Osteocyte (in vitro differentiated cells): ENCODE results near the gene TTC7B. TPM values are rescaled to one million over a fixed set of nuclear protein-coding genes. Genes with fewer than 3 reads are reported as not detected.

ENCODE experiments used
- DNase-seq: peaks from one replicate; pipeline ENCODE4 v3.0.0; 2021; ENCODE audit warnings: mixed read lengths; ENCODE audit not compliant: unreplicated experiment; ENCODE audit errors: extremely low spot score
- H3K27ac Mint-ChIP-seq: one replicate; pipeline ENCODE4 v1.8.0; 2021; ENCODE audit warnings: mild to moderate bottlenecking, mixed read lengths; ENCODE audit not compliant: unreplicated experiment
- H3K27me3 Mint-ChIP-seq: one replicate; pipeline ENCODE4 v1.8.0; 2021; ENCODE audit warnings: mixed read lengths; ENCODE audit not compliant: unreplicated experiment
- H3K36me3 Mint-ChIP-seq: one replicate; pipeline ENCODE4 v1.8.0; 2021; ENCODE audit warnings: mixed read lengths; ENCODE audit not compliant: unreplicated experiment
- H3K4me1 Mint-ChIP-seq: one replicate; pipeline ENCODE4 v1.8.0; 2021; ENCODE audit warnings: mixed read lengths; ENCODE audit not compliant: unreplicated experiment
- H3K4me3 Mint-ChIP-seq: one replicate; pipeline ENCODE4 v1.8.0; 2021; ENCODE audit warnings: mild to moderate bottlenecking, moderate library complexity, mixed read lengths; ENCODE audit not compliant: unreplicated experiment
- H3K9me3 Mint-ChIP-seq: one replicate; pipeline ENCODE4 v1.8.0; 2021; ENCODE audit warnings: mixed read lengths; ENCODE audit not compliant: unreplicated experiment
- total RNA-seq: library from RNA; stranded (reverse); gene quantifications from 2 replicates; pipeline ENCODE4 v1.2.1, GENCODE V29; 2021
- TF ChIP-seq, protein P1 (sequence below): fragments of 200-600 bp; sonication (generic); IDR thresholded peaks from 2 replicates; pipeline ENCODE4 v1.5.0; 2021; ENCODE audit warnings: antibody characterized with exemption, mild to moderate bottlenecking, moderate library complexity

TTC7B gene
- total RNA-seq, 1 donor from 2014 or later, result 43.2 TPM

DNA sequence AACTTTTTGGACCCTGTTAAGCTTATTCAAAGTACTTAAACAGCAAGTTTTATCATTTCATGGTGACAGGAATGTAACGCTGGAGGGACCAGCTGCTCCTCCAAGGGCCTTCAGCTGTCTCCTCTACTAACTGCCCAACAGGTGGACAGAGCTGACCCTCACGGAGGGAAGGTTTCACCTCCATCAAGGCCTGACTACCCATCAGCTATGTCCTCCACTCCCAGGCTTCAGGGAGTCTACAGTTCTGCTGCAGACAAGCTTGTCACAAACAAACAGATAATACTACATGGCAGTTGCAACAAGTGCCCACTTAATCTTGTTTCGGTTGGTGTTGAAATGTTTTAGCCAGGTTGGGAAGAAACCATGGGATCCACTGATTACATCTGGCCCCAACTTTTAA lies 175.1 kb downstream of the TTC7B start:
- TF ChIP-seq, protein P1, sequence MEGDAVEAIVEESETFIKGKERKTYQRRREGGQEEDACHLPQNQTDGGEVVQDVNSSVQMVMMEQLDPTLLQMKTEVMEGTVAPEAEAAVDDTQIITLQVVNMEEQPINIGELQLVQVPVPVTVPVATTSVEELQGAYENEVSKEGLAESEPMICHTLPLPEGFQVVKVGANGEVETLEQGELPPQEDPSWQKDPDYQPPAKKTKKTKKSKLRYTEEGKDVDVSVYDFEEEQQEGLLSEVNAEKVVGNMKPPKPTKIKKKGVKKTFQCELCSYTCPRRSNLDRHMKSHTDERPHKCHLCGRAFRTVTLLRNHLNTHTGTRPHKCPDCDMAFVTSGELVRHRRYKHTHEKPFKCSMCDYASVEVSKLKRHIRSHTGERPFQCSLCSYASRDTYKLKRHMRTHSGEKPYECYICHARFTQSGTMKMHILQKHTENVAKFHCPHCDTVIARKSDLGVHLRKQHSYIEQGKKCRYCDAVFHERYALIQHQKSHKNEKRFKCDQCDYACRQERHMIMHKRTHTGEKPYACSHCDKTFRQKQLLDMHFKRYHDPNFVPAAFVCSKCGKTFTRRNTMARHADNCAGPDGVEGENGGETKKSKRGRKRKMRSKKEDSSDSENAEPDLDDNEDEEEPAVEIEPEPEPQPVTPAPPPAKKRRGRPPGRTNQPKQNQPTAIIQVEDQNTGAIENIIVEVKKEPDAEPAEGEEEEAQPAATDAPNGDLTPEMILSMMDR, result no peak
- H3K4me3 Mint-ChIP-seq, result peak overlapping the region; percentile 10
- peaks cover 13% of the 10 kb centered on the region for H3K36me3 Mint-ChIP-seq
- H3K27ac Mint-ChIP-seq, result peak overlapping the region; percentile 90
- no peaks in the 10 kb centered on the region for H3K27me3 Mint-ChIP-seq
- DNase-seq, result no peak
- peaks cover 45% of the 10 kb centered on the region for H3K4me1 Mint-ChIP-seq
- H3K9me3 Mint-ChIP-seq, result peaks cover 4% of the 10 kb centered on the region

DNA sequence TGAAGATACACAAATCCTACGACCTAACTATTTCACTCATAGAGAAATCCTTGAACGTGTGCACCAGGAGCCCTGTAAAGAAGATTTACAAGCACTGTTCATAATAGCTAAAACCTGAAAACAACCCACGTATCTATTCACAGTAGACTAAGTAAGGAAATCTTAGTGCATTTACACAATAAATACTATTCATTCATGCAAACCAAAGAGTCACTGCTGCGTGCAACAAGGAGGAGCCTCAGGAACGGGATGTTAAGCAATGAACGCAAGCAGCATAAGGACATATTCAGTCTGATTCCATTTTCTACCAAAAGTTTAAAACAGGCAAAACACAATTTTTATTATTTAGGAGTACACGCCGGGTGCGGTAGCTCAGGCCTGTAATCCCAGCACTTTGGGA lies 176.6 kb downstream of the TTC7B start:
- Mint-ChIP-seq H3K4me3 (no peak overlapping the region), H3K27me3 (no peaks in the 10 kb centered on the region), H3K4me1 (peaks cover 34% of the 10 kb centered on the region), H3K36me3 (peaks cover 11% of the 10 kb centered on the region), H3K27ac (peak overlapping the region; percentile 9), H3K9me3 (peaks cover 4% of the 10 kb centered on the region)
- DNase-seq, result no peak
- TF ChIP-seq, protein P1, result no peak

DNA sequence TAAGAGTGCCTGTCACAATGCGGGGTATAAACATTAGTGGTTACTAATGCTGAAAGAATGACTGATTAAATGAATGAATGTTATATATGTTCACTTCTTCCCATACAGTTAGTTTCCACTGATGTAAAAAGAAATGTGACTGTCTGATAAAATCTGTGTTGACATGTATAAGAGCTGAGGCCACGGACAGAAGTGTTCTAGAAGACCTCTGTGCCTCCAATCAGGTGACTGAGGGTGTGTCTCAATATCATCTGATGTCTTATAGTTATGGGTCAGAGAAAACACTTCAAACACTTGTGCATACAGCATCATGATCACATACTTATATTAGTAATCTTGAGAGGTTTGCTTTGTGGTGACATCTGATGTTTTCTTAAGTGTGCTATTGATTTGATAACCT lies 183.4 kb downstream of the TTC7B start:
- Mint-ChIP-seq H3K27me3 (no peaks in the 10 kb centered on the region), H3K36me3 (peaks cover 13% of the 10 kb centered on the region), H3K4me3 (no peak overlapping the region), H3K27ac (no peak overlapping the region), H3K9me3 (no peaks in the 10 kb centered on the region), H3K4me1 (peaks cover 22% of the 10 kb centered on the region)
- TF ChIP-seq, protein P1, result no peak
- DNase-seq, result no peak

DNA sequence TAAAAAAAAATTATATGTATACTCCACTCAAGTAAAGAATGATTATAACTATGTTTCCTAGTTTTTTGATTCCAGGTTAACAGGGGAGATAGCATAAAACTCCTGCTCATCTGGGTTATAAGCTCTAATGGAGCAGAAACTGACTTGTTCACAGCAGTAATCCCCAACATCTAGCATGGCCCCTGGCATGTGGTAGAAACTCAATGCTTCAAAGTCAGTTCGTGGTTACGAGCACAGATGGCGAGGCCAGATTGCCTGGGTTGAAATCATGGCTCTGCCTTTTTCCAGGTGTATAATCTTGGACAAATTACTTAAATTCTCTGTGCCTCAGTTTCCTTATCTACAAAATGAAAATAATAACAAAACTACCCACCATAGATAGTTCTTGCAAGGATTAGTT lies 183.8 kb downstream of the TTC7B start:
- Mint-ChIP-seq H3K36me3 (peaks cover 17% of the 10 kb centered on the region), H3K27me3 (no peaks in the 10 kb centered on the region), H3K4me3 (no peak overlapping the region), H3K4me1 (peaks cover 26% of the 10 kb centered on the region), H3K9me3 (no peaks in the 10 kb centered on the region), H3K27ac (no peak overlapping the region)
- DNase-seq, result no peak
- TF ChIP-seq, protein P1, result no peak

DNA sequence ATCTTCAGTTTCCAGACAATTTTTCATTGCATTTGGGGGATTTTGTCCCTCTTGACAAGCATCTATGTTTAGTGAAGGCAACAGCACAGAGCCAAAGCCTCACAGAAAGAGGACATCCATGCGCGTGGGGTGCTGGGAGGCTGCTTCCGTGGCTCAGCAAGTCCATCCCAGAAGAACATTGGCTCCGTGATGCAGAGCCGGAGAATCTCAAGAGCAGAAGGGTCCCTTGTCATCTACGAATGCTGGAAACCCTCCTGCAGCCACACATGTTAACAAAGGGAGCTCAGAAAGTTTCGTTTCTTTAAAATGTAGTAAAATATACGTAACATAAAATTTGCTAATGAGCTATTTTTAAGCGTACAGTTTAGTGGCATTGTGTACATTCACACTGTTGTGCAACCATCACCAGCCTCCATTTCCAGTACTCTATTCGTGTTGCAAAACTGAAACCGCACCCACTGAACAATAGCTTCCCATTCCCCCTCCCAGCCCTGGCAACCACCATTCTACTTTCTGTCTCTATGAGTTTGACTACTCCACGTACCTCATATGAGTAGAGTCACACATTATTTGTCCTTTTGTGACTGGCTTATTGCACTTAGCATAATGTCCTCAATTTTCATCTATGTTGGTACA lies 185.9 kb downstream of the TTC7B start:
- H3K36me3 Mint-ChIP-seq, result peaks cover 12% of the 10 kb centered on the region
- TF ChIP-seq, protein P1, result no peak

More for the DNA sequence above, 185.9 kb downstream of the TTC7B start:
- no peaks in the 10 kb centered on the region for H3K27me3 Mint-ChIP-seq
- H3K4me1 Mint-ChIP-seq, result peaks cover 42% of the 10 kb centered on the region
- H3K4me3 Mint-ChIP-seq, result no peak overlapping the region
- H3K27ac Mint-ChIP-seq, result no peak overlapping the region
- no peak for DNase-seq
- no peaks in the 10 kb centered on the region for H3K9me3 Mint-ChIP-seq
